ENCODE results near the gene SMIM44. TPM values are rescaled to one million over a fixed set of nuclear protein-coding genes. Genes with fewer than 3 reads are reported as not detected.

The SMIM44 gene
- total and polyA plus RNA-seq, 2 donors from 2014 or later: not detected

GRCh38 chr19:3434630-3435553 lies 48.3 kb downstream of the SMIM44 start:
- FAIRE-seq (no peak), DNase-seq (peak; percentile 97 to 99 (median 98))
- Histone ChIP-seq H3K4me3 (ENCODE audit: low read length in 3 of 3) (peak overlapping the region; percentile 64 to 89 (median 69)), H3K27me3 (ENCODE audit: control insufficient read depth, insufficient read depth, low read length) (no peaks in the 10 kb centered on the region), H3K9me3 (ENCODE audit: control insufficient read depth in 2 of 3, insufficient read depth in 1 of 3, low read length in 3 of 3) (no peaks in the 10 kb centered on the region), H3K27ac (ENCODE audit: low read depth in 2 of 2, low read length in 2 of 2) (peak overlapping the region; percentile 90 to 97), H3K4me1 (ENCODE audit: control insufficient read depth in 2 of 3, insufficient read depth in 2 of 3, low read depth in 1 of 3, low read length in 3 of 3) (peaks cover 0 to 10% (median 7%) of the 10 kb centered on the region in 3 donors), H3K9ac (ENCODE audit: low read length in 3 of 3) (peak overlapping the region; percentile 54 to 97 (median 80)), H3K36me3 (ENCODE audit: control insufficient read depth in 2 of 3, insufficient read depth in 3 of 3, low read length in 3 of 3) (peaks cover 0 to 13% (median 2%) of the 10 kb centered on the region in 3 donors)
- no peak for TF ChIP-seq CTCF (IDR thresholded peaks at IDR 0.05; ENCODE audit: borderline replicate concordance, extremely low read depth, insufficient read depth)
- intact Hi-C loops (cut with DNase I): loop anchor here (10.0 kb wide), 1 partner anchor 90 kb away; no protein-coding TSS in a partner anchor

- Histone ChIP-seq H3K27me3 (ENCODE audit: control insufficient read depth, insufficient read depth, low read length) (no peaks in the 10 kb centered on the region), H3K4me1 (ENCODE audit: control insufficient read depth in 2 of 3, insufficient read depth in 2 of 3, low read depth in 1 of 3, low read length in 3 of 3) (peaks cover 0 to 12% (median 7%) of the 10 kb centered on the region in 3 donors), H3K36me3 (ENCODE audit: control insufficient read depth in 2 of 3, insufficient read depth in 3 of 3, low read length in 3 of 3) (peaks cover 0 to 13% (median 2%) of the 10 kb centered on the region in 3 donors), H3K4me3 (ENCODE audit: low read length in 3 of 3) (peak overlapping the region in 1 of 3 donors; percentile 64), H3K9ac (ENCODE audit: low read length in 3 of 3) (peak overlapping the region in 1 of 3 donors; percentile 97), H3K27ac (ENCODE audit: low read depth in 2 of 2, low read length in 2 of 2) (peak overlapping the region; percentile 90 to 97), H3K9me3 (ENCODE audit: control insufficient read depth in 2 of 3, insufficient read depth in 1 of 3, low read length in 3 of 3) (no peaks in the 10 kb centered on the region)
- intact Hi-C loops (cut with DNase I): loop anchor here (10.0 kb wide), 1 partner anchor 89 kb away; no protein-coding TSS in a partner anchor
- FAIRE-seq: no peak
- TF ChIP-seq CTCF (IDR thresholded peaks at IDR 0.05; ENCODE audit: borderline replicate concordance, extremely low read depth, insufficient read depth): no peak
- peak in 1 of 5 donors; percentile 74 for DNase-seq
Measured at GRCh38 chr19:3433805-3434540, 49.3 kb downstream of the SMIM44 start.

GRCh38 chr19:3433313-3433712 lies 49.9 kb downstream of the SMIM44 start:
- Histone ChIP-seq H3K9me3 (ENCODE audit: control insufficient read depth in 2 of 3, insufficient read depth in 1 of 3, low read length in 3 of 3) (no peaks in the 10 kb centered on the region), H3K36me3 (ENCODE audit: control insufficient read depth in 2 of 3, insufficient read depth in 3 of 3, low read length in 3 of 3) (peaks cover 0 to 10% (median 2%) of the 10 kb centered on the region in 3 donors), H3K27ac (ENCODE audit: low read depth in 2 of 2, low read length in 2 of 2) (peak overlapping the region; percentile 90 to 97), H3K4me1 (ENCODE audit: control insufficient read depth in 2 of 3, insufficient read depth in 2 of 3, low read depth in 1 of 3, low read length in 3 of 3) (peaks cover 0 to 12% (median 7%) of the 10 kb centered on the region in 3 donors), H3K9ac (ENCODE audit: low read length in 3 of 3) (no peak overlapping the region), H3K27me3 (ENCODE audit: control insufficient read depth, insufficient read depth, low read length) (no peaks in the 10 kb centered on the region), H3K4me3 (ENCODE audit: low read length in 3 of 3) (no peak overlapping the region)
- intact Hi-C loops (cut with DNase I): loop anchor here (10.0 kb wide), 1 partner anchor 89 kb away; no protein-coding TSS in a partner anchor
- no peak for FAIRE-seq
- peak in 1 of 5 donors; percentile 79 for DNase-seq
- TF ChIP-seq CTCF (IDR thresholded peaks at IDR 0.05; ENCODE audit: borderline replicate concordance, extremely low read depth, insufficient read depth): no peak

Other genes with a start within 250 kb of the SMIM44 start
- gene NFIC, start 116.9 kb downstream of the SMIM44 start, total RNA-seq: 173 TPM
- 20.3 TPM for gene NFIC, start 116.9 kb downstream of the SMIM44 start, polyA plus RNA-seq (ENCODE audit: insufficient read depth, low read depth, low replicate concordance)
- 49.8 TPM for gene SMIM24, start 2.9 kb downstream of the SMIM44 start, total RNA-seq
- 1,108 TPM for gene SMIM24, start 2.9 kb downstream of the SMIM44 start, polyA plus RNA-seq (ENCODE audit: insufficient read depth, low read depth, low replicate concordance)
- 12.2 TPM for gene DOHH, start 17.2 kb upstream of the SMIM44 start, total RNA-seq
- 20.2 TPM for gene DOHH, start 17.2 kb upstream of the SMIM44 start, polyA plus RNA-seq (ENCODE audit: insufficient read depth, low read depth, low replicate concordance)
- gene FZR1, start 22.9 kb upstream of the SMIM44 start, total RNA-seq: 48.0 TPM
- gene FZR1, start 22.9 kb upstream of the SMIM44 start, polyA plus RNA-seq (ENCODE audit: insufficient read depth, low read depth, low replicate concordance): 28.4 TPM
- 9.2 TPM for gene TEKTIP1, start 55.7 kb upstream of the SMIM44 start, total RNA-seq
- gene TEKTIP1, start 55.7 kb upstream of the SMIM44 start, polyA plus RNA-seq (ENCODE audit: insufficient read depth, low read depth, low replicate concordance): 1.2 TPM
- 124 TPM for gene MFSD12, start 74.1 kb upstream of the SMIM44 start, total RNA-seq
- gene MFSD12, start 74.1 kb upstream of the SMIM44 start, polyA plus RNA-seq (ENCODE audit: insufficient read depth, low read depth, low replicate concordance): 113 TPM
- gene HMG20B, start 89.5 kb upstream of the SMIM44 start, total RNA-seq: 69.7 TPM
- gene HMG20B, start 89.5 kb upstream of the SMIM44 start, polyA plus RNA-seq (ENCODE audit: insufficient read depth, low read depth, low replicate concordance): 82.6 TPM
- gene GIPC3, start 102.0 kb upstream of the SMIM44 start, total RNA-seq: 2.1 TPM
- 2.1 TPM for gene GIPC3, start 102.0 kb upstream of the SMIM44 start, polyA plus RNA-seq (ENCODE audit: insufficient read depth, low read depth, low replicate concordance)
- gene TBXA2R, start 123.4 kb upstream of the SMIM44 start, total RNA-seq: 6.7 TPM
- 8.8 TPM for gene TBXA2R, start 123.4 kb upstream of the SMIM44 start, polyA plus RNA-seq (ENCODE audit: insufficient read depth, low read depth, low replicate concordance)
- gene CACTIN, start 143.3 kb upstream of the SMIM44 start, total RNA-seq: 23.9 TPM
- 11.6 TPM for gene CACTIN, start 143.3 kb upstream of the SMIM44 start, polyA plus RNA-seq (ENCODE audit: insufficient read depth, low read depth, low replicate concordance)
- gene PIP5K1C, start 217.0 kb upstream of the SMIM44 start, total RNA-seq: 35.6 TPM
- 11.2 TPM for gene PIP5K1C, start 217.0 kb upstream of the SMIM44 start, polyA plus RNA-seq (ENCODE audit: insufficient read depth, low read depth, low replicate concordance)
- 26.5 TPM for gene TJP3, start 224.9 kb upstream of the SMIM44 start, total RNA-seq
- gene TJP3, start 224.9 kb upstream of the SMIM44 start, polyA plus RNA-seq (ENCODE audit: insufficient read depth, low read depth, low replicate concordance): 32.5 TPM

All from kidney (tissue), 14 donors.